ENCODE results near the gene INF2.

Gene INF2

GRCh38 chr14:104751539-104752422 lies 62.4 kb downstream of the INF2 start:
- no peak for DNase-seq (ENCODE audit: low read depth in 3 of 3)

- DNase-seq (ENCODE audit: low read depth in 3 of 3) = no peak
Measured at GRCh38 chr14:104752423-104752734, 63.0 kb downstream of the INF2 start.

GRCh38 chr14:104752735-104753527 lies 63.5 kb downstream of the INF2 start, which contains the start of gene SIVA1:
TSS of gene SIVA1 (plus strand) at chr14:104753147. CDS start at chr14:104753202, 55 bp downstream.
- DNase-seq (ENCODE audit: low read depth in 3 of 3) = peak; percentile 99 to 100 (median 100)

- DNase-seq (ENCODE audit: low read depth in 3 of 3) = no peak
Measured at GRCh38 chr14:104753528-104754212, 64.3 kb downstream of the INF2 start.

GRCh38 chr14:104754213-104754851 lies 64.9 kb downstream of the INF2 start:
- DNase-seq (ENCODE audit: low read depth in 3 of 3) = no peak

GRCh38 chr14:104755621-104756020 lies 66.2 kb downstream of the INF2 start:
- DNase-seq (ENCODE audit: low read depth in 3 of 3) = no peak

- no peak for DNase-seq (ENCODE audit: low read depth in 3 of 3)
Measured at GRCh38 chr14:104756477-104757237, 67.2 kb downstream of the INF2 start.

- DNase-seq (ENCODE audit: low read depth in 3 of 3) = no peak
Measured at GRCh38 chr14:104757238-104757585, 67.8 kb downstream of the INF2 start.

GRCh38 chr14:104757681-104758392 lies 68.4 kb downstream of the INF2 start:
- no peak for DNase-seq (ENCODE audit: low read depth in 3 of 3)

- no peak for DNase-seq (ENCODE audit: low read depth in 3 of 3)
Measured at GRCh38 chr14:104758981-104759969, 69.9 kb downstream of the INF2 start.

GRCh38 chr14:104765517-104765916 lies 76.1 kb downstream of the INF2 start:
- no peak for DNase-seq (ENCODE audit: low read depth in 3 of 3)

- no peak for DNase-seq (ENCODE audit: low read depth in 3 of 3)
Measured at GRCh38 chr14:104766256-104766862, 76.9 kb downstream of the INF2 start.

GRCh38 chr14:104766863-104767633 lies 77.6 kb downstream of the INF2 start:
- no peak for DNase-seq (ENCODE audit: low read depth in 3 of 3)

- DNase-seq (ENCODE audit: low read depth in 3 of 3) = no peak
Measured at GRCh38 chr14:104767634-104767918, 78.2 kb downstream of the INF2 start.

- DNase-seq (ENCODE audit: low read depth in 3 of 3) = peak; percentile 81 to 91 (median 88)
Measured at GRCh38 chr14:104768437-104769323, 79.3 kb downstream of the INF2 start.

- DNase-seq (ENCODE audit: low read depth in 3 of 3) = no peak
Measured at GRCh38 chr14:104769324-104770071, 80.1 kb downstream of the INF2 start.
